Stimulated activated CD4-positive, alpha-beta T cell treated with anti-CD3 and anti-CD28 coated beads, Interleukin-2, amount 100 ng/mL, for 48 hours (primary cell): ENCODE data around the gene CST3.
"Not testable (repeated sequence)": the region's sequence is repeated elsewhere in the genome, so short reads cannot be mapped to it uniquely, and the experiment has no call there.

Experiments
- DNase-seq, 2 donors: peaks; one replicate each; pipeline ENCODE4 v3.0.0-alpha.2; 2020

Gene CST3

GRCh38 chr20:23661002-23661429 is 23.3 kb upstream of the CST3 start:
- no peak for DNase-seq

- no peak for DNase-seq
Observed at GRCh38 chr20:23659989-23660837, 22.5 kb upstream of the CST3 start.

- DNase-seq = not testable (repeated sequence)
Observed at GRCh38 chr20:23659610-23659988, 21.8 kb upstream of the CST3 start.

GRCh38 chr20:23658989-23659609 is 21.3 kb upstream of the CST3 start:
- DNase-seq = no peak

- no peak for DNase-seq
Observed at GRCh38 chr20:23658336-23658735, 20.6 kb upstream of the CST3 start.

- DNase-seq = no peak
Observed at GRCh38 chr20:23657202-23657601, 19.4 kb upstream of the CST3 start.

GRCh38 chr20:23656372-23656771 is 18.6 kb upstream of the CST3 start:
- DNase-seq = no peak

- no peak for DNase-seq
Observed at GRCh38 chr20:23655491-23656211, 17.9 kb upstream of the CST3 start.

GRCh38 chr20:23654717-23655116 is 17.0 kb upstream of the CST3 start:
- no peak for DNase-seq

- no peak for DNase-seq
Observed at GRCh38 chr20:23654000-23654399, 16.2 kb upstream of the CST3 start.

GRCh38 chr20:23653400-23653938 is 15.7 kb upstream of the CST3 start:
- DNase-seq = no peak

GRCh38 chr20:23652926-23653325 is 15.2 kb upstream of the CST3 start:
- DNase-seq = no peak

GRCh38 chr20:23652371-23652770 is 14.6 kb upstream of the CST3 start:
- no peak for DNase-seq

GRCh38 chr20:23651117-23651516 is 13.4 kb upstream of the CST3 start:
- DNase-seq = no peak

- DNase-seq = no peak
Observed at GRCh38 chr20:23649830-23650417, 12.2 kb upstream of the CST3 start.

- DNase-seq = no peak
Observed at GRCh38 chr20:23649242-23649641, 11.5 kb upstream of the CST3 start.

- no peak for DNase-seq
Observed at GRCh38 chr20:23647346-23647745, 9.6 kb upstream of the CST3 start.

GRCh38 chr20:23646106-23646873 is 8.5 kb upstream of the CST3 start:
- no peak for DNase-seq

GRCh38 chr20:23645575-23645974 is 7.8 kb upstream of the CST3 start:
- no peak for DNase-seq

- DNase-seq = no peak
Observed at GRCh38 chr20:23644164-23644563, 6.4 kb upstream of the CST3 start.

- no peak for DNase-seq
Observed at GRCh38 chr20:23643659-23644058, 5.9 kb upstream of the CST3 start.
